Stimulated activated CD4-positive, alpha-beta T cell treated with anti-CD3 and anti-CD28 coated beads, Interleukin-2, amount 100 ng/mL, for 24 hours (primary cell): ENCODE data around the gene PARVG.

Experiments
- DNase-seq, 2 donors: peaks; one replicate each; pipeline ENCODE4 v3.0.0-alpha.2; 2020

Gene PARVG

GRCh38 chr22:44180706-44181032 lies at the start of gene PARVG:
Gene PARVG (plus strand): TSS chr22:44180925. CDS start chr22:44183330, 2,405 bp downstream.
- peak in 1 of 2 donors; percentile 33 for DNase-seq

GRCh38 chr22:44131412-44131811 lies 49.3 kb upstream of the PARVG start:
- DNase-seq = no peak

GRCh38 chr22:44131989-44132685 lies 48.6 kb upstream of the PARVG start:
- no peak for DNase-seq

GRCh38 chr22:44132724-44133123 lies 48.0 kb upstream of the PARVG start:
- DNase-seq = no peak

GRCh38 chr22:44133161-44133560 lies 47.6 kb upstream of the PARVG start:
- no peak for DNase-seq

- no peak for DNase-seq
These were observed 46.7 kb upstream of the PARVG start for GRCh38 chr22:44133901-44134571.

GRCh38 chr22:44136112-44136511 lies 44.6 kb upstream of the PARVG start:
- no peak for DNase-seq

- no peak for DNase-seq
These were observed 43.9 kb upstream of the PARVG start for GRCh38 chr22:44136786-44137185.

- no peak for DNase-seq
These were observed 43.3 kb upstream of the PARVG start for GRCh38 chr22:44137415-44137814.

- no peak for DNase-seq
These were observed 41.0 kb upstream of the PARVG start for GRCh38 chr22:44139773-44140172.

- DNase-seq = no peak
These were observed 38.2 kb upstream of the PARVG start for GRCh38 chr22:44142421-44143104.

GRCh38 chr22:44143105-44143474 lies 37.6 kb upstream of the PARVG start:
- DNase-seq = no peak

GRCh38 chr22:44143579-44143978 lies 37.1 kb upstream of the PARVG start:
- DNase-seq = no peak

- no peak for DNase-seq
These were observed 36.6 kb upstream of the PARVG start for GRCh38 chr22:44144046-44144569.

GRCh38 chr22:44145544-44145943 lies 35.2 kb upstream of the PARVG start:
- no peak for DNase-seq

- DNase-seq = no peak
These were observed 34.5 kb upstream of the PARVG start for GRCh38 chr22:44146088-44146861.

- no peak for DNase-seq
These were observed 33.6 kb upstream of the PARVG start for GRCh38 chr22:44147008-44147645.

GRCh38 chr22:44147821-44148574 lies 32.7 kb upstream of the PARVG start:
- DNase-seq = no peak

GRCh38 chr22:44151676-44152075 lies 29.0 kb upstream of the PARVG start:
- DNase-seq = no peak

GRCh38 chr22:44153710-44154109 lies 27.0 kb upstream of the PARVG start:
- DNase-seq = no peak

GRCh38 chr22:44154436-44154942 lies 26.2 kb upstream of the PARVG start:
- no peak for DNase-seq

GRCh38 chr22:44155115-44155514 lies 25.6 kb upstream of the PARVG start:
- no peak for DNase-seq
